K562 (cell line): Measurements from ENCODE around the gene C11orf52.
A peak's percentile ranks its signal among the peaks of the same experiment; 100 is the strongest.

Source experiments
- BRCA1 ChIP-seq, 2 experiments: fragments of 450-650 bp in 1 of 2; sonication (generic) in 1 of 2; formaldehyde crosslinking in 1 of 2; IDR thresholded peaks; 2 replicates each; pipeline versions ENCODE4 v1.5.0 to v1.6.1; 2017 to 2020; ENCODE audit warnings: mild to moderate bottlenecking in 1 of 2, missing genetic modification reagents in 1 of 2
- CHD1 ChIP-seq: fragments of 200-600 bp; sonication (generic); IDR thresholded peaks from one replicate; pipeline ENCODE4 v1.6.1; 2012; ENCODE audit warnings: mild to moderate bottlenecking, moderate library complexity, low read length, inconsistent platforms
- GTF2A2 ChIP-seq: IDR thresholded peaks from 2 replicates; pipeline ENCODE4 v1.6.1; 2016; ENCODE audit warnings: mild to moderate bottlenecking, missing genetic modification characterization, missing compliant biosample characterization
- NKRF ChIP-seq: fragments of 450-650 bp; IDR thresholded peaks from 2 replicates; pipeline ENCODE4 v1.6.1; 2016; ENCODE audit warnings: borderline replicate concordance
- RBM39 ChIP-seq: fragments of 200-400 bp; formaldehyde crosslinking; optimal IDR thresholded peaks from 2 replicates; pipeline ENCODE3; 2018; ENCODE audit warnings: low read depth, low read length
- SMC3 ChIP-seq: conservative IDR thresholded peaks from 2 replicates; pipeline ENCODE4 v1.6.1; 2011; ENCODE audit warnings: low read depth, low read length, improper control_type of control experiment; ENCODE audit not compliant: insufficient read depth
- SPI1 ChIP-seq: IDR thresholded peaks from 2 replicates; pipeline ENCODE4 v1.6.1; 2011; ENCODE audit warnings: low read depth, low read length, control low read depth, borderline replicate concordance
- SRF ChIP-seq, 2 experiments: fragments of 250-450, 450-650 bp in 1 of 2; sonication (Bioruptor Pico) in 1 of 2; sonication (generic) in 1 of 2; formaldehyde crosslinking; IDR thresholded peaks; 2 replicates each; pipeline versions ENCODE4 v1.5.0 to v1.5.1; 2020 to 2022; ENCODE audit warnings: mild to moderate bottlenecking in 1 of 2, missing genetic modification reagents in 1 of 2
- TFAP4 ChIP-seq: sonication (generic); formaldehyde crosslinking; IDR thresholded peaks from 2 replicates; pipeline ENCODE4 v1.8.0; 2022; ENCODE audit warnings: missing genetic modification reagents, mild to moderate bottlenecking, moderate library complexity, borderline replicate concordance
- ZEB2 ChIP-seq: fragments of 450-650 bp; IDR thresholded peaks from 2 replicates; pipeline ENCODE4 v1.6.1; 2016
- ZNF121 ChIP-seq: sonication (generic); formaldehyde crosslinking; conservative IDR thresholded peaks from 2 replicates; pipeline ENCODE4 v1.8.0; 2022; ENCODE audit warnings: missing genetic modification reagents
- ZNF41 ChIP-seq: fragments of 250-450 bp; sonication (Bioruptor Pico); conservative IDR thresholded peaks from 2 replicates; pipeline ENCODE4 v1.4.0; 2020; ENCODE audit warnings: mild to moderate bottlenecking
- TF ChIP-seq, protein P1 (sequence below): fragments of 250-450 bp; sonication (Bioruptor Pico); IDR thresholded peaks from 2 replicates; pipeline ENCODE4 v1.6.1; 2021; ENCODE audit warnings: mild to moderate bottlenecking
- TF ChIP-seq, protein P2 (sequence below), 3 experiments: IDR thresholded peaks in 2 of 3; conservative IDR thresholded peaks in 1 of 3; 2 replicates each; pipeline ENCODE4 v1.5.1; 2011 to 2012; ENCODE audit warnings: low read length in 3 of 3, mild to moderate bottlenecking in 3 of 3, control low read depth in 2 of 3, improper control_type of control experiment in 1 of 3, inconsistent platforms in 1 of 3, low read depth in 1 of 3, mixed read lengths in 1 of 3, moderate library complexity in 1 of 3; ENCODE audit not compliant: insufficient read depth in 2 of 3

DNA sequence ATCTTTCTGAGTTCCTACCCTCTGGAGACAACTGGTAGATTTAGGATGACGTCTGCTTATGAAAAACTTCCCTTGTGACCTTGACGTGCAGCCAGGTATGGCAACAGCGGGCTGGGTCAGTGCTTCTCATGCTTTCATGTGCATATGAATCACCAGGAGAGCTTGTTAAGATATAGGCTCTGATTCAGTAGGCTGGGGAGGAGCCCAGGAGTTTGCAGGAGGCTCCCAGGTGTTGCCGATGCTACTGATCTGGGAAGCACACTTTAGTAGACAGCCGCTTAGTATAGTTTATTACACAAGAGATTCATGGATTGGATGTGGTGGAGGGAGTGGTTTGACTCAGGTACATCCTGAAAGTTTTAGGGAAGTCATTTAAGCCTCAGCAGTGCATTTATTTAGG lies 42.2 kb downstream of the C11orf52 start:
- TF ChIP-seq SMC3 (no peak), GTF2A2 (tag) (no peak), TFAP4 (CRISPR knock-in tag) (no peak), SPI1 (0 out of 2 replicates have a peak, but pooled peaks have one; percentile 2), CHD1 (no peak), RBM39 (no peak), ZNF41 (CRISPR knock-in tag) (no peak), BRCA1 (IDR thresholded peaks at IDR 0.05) (no peak), BRCA1 (CRISPR knock-in tag; IDR thresholded peaks at IDR 0.05) (no peak), NKRF (no peak), SRF (CRISPR knock-in tag; IDR thresholded peaks at IDR 0.05) (no peak), ZEB2 (no peak), ZNF121 (no peak)
- TF ChIP-seq, protein P1, sequence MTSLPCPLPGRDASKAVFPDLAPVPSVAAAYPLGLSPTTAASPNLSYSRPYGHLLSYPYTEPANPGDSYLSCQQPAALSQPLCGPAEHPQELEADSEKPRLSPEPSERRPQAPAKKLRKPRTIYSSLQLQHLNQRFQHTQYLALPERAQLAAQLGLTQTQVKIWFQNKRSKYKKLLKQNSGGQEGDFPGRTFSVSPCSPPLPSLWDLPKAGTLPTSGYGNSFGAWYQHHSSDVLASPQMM (CRISPR knock-in tag): no peak
- TF ChIP-seq, protein P2, sequence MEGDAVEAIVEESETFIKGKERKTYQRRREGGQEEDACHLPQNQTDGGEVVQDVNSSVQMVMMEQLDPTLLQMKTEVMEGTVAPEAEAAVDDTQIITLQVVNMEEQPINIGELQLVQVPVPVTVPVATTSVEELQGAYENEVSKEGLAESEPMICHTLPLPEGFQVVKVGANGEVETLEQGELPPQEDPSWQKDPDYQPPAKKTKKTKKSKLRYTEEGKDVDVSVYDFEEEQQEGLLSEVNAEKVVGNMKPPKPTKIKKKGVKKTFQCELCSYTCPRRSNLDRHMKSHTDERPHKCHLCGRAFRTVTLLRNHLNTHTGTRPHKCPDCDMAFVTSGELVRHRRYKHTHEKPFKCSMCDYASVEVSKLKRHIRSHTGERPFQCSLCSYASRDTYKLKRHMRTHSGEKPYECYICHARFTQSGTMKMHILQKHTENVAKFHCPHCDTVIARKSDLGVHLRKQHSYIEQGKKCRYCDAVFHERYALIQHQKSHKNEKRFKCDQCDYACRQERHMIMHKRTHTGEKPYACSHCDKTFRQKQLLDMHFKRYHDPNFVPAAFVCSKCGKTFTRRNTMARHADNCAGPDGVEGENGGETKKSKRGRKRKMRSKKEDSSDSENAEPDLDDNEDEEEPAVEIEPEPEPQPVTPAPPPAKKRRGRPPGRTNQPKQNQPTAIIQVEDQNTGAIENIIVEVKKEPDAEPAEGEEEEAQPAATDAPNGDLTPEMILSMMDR (IDR thresholded peaks at IDR 0.05 in 2 of 3, conservative IDR thresholded peaks at IDR 0.05 in 1 of 3; ENCODE audit: insufficient read depth in 2 of 3, low read depth in 1 of 3, low read length in 3 of 3): no peak
